Activated T-helper 17 cell treated with anti-CD3 and anti-CD28 coated beads, Interleukin-2, amount 50 U/mL, for 72 hours (primary cell): ENCODE results near the gene USP49. TPM values are rescaled to one million over a fixed set of nuclear protein-coding genes. Genes with fewer than 3 reads are reported as not detected.

Experiments used
- ATAC-seq: fragments of 150-1000 bp; cut with Tn5 transposase; replicated peaks from 2 replicates; pipeline ENCODE4 v1.10.0; 2021; ENCODE audit warnings: mild to moderate bottlenecking, moderate library complexity
- H3K27ac Mint-ChIP-seq: one replicate; pipeline ENCODE4 v1.8.0; 2022; ENCODE audit warnings: mixed read lengths
- H3K27me3 Mint-ChIP-seq: one replicate; pipeline ENCODE4 v1.8.0; 2022; ENCODE audit warnings: mixed read lengths
- H3K36me3 Mint-ChIP-seq: one replicate; pipeline ENCODE4 v1.8.0; 2022; ENCODE audit warnings: low read depth, mild to moderate bottlenecking, mixed read lengths
- H3K4me1 Mint-ChIP-seq: one replicate; pipeline ENCODE4 v1.8.0; 2022; ENCODE audit warnings: mixed read lengths
- H3K4me3 Mint-ChIP-seq: one replicate; pipeline ENCODE4 v1.8.0; 2022; ENCODE audit warnings: mild to moderate bottlenecking, mixed read lengths
- H3K9me3 Mint-ChIP-seq: one replicate; pipeline ENCODE4 v1.8.0; 2022; ENCODE audit warnings: mixed read lengths
- total RNA-seq, 2 donors: library from RNA; stranded (reverse); gene quantifications; one replicate each; pipeline ENCODE4 v1.2.3, GENCODE V29; 2022

Gene USP49
- total RNA-seq, 2 donors from 2014 or later: 8.0 to 12.0 TPM

- H3K36me3 Mint-ChIP-seq: no peaks in the 10 kb centered on the region
- H3K9me3 Mint-ChIP-seq: no peaks in the 10 kb centered on the region
- ATAC-seq: no peak
- no peak overlapping the region for H3K4me3 Mint-ChIP-seq
- no peaks in the 10 kb centered on the region for H3K4me1 Mint-ChIP-seq
- no peak overlapping the region for H3K27ac Mint-ChIP-seq
- no peaks in the 10 kb centered on the region for H3K27me3 Mint-ChIP-seq
These were observed 151.6 kb downstream of the USP49 start for GRCh38 chr6:41743406-41744235.

- no peaks in the 10 kb centered on the region for H3K27me3 Mint-ChIP-seq
- H3K4me3 Mint-ChIP-seq: no peak overlapping the region
- no peaks in the 10 kb centered on the region for H3K9me3 Mint-ChIP-seq
- H3K4me1 Mint-ChIP-seq: no peaks in the 10 kb centered on the region
- H3K36me3 Mint-ChIP-seq: no peaks in the 10 kb centered on the region
- no peak overlapping the region for H3K27ac Mint-ChIP-seq
- ATAC-seq: no peak
These were observed 153.3 kb downstream of the USP49 start for GRCh38 chr6:41741625-41742490.

DNA sequence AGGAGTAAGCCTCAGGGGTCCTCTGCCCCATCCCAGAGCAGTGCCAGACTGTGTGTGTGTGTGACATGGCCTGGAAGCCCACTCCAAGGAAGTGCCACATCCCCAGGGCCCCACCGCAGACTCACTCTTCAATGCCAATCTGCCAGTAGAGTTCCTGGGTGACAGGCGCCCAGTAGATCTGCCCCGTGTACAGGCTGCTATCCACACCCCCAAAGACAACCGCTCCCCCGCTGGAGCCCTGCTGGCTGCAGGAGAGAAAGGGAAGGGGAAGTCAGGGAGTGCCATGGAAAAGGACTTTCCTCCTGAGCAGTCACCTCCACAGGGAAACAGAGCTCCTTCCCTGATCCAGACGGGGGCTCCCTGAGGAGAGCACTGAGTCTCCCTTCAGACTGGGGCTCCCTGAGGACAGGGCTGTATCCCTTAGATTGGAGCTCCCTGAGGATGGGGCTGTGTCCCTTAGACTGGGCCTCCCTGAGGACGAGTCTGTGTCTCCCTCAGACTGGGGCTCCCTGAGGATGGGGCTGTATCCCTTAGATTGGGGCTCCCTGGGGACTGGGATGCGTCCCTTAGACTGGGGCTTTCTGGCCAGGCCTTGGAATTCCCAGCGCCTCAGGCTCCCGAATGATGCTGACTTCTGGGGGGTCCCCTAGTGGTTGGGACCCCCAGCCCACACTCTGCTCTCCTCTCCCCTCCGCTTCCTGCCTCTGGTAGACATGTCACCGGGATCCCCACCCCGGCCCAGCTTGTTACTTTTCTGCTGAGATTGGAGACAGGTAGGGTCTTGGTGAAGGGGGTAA is 154.6 kb downstream of the USP49 start:
- no peak overlapping the region for H3K4me3 Mint-ChIP-seq
- no peaks in the 10 kb centered on the region for H3K27me3 Mint-ChIP-seq
- H3K4me1 Mint-ChIP-seq: no peaks in the 10 kb centered on the region
- no peak overlapping the region for H3K27ac Mint-ChIP-seq
- no peaks in the 10 kb centered on the region for H3K9me3 Mint-ChIP-seq
- no peak for ATAC-seq
- H3K36me3 Mint-ChIP-seq: no peaks in the 10 kb centered on the region

Other genes starting within 250 kb of the USP49 start
- 10 to 100 TPM in 1 of 2 donors, 1 to 10 TPM in 1; 9.4 to 12.0 TPM for gene TFEB, start 159.8 kb downstream of the USP49 start, total RNA-seq
- not detected for gene PGC, start 148.0 kb downstream of the USP49 start, total RNA-seq
- gene FRS3, start 115.5 kb downstream of the USP49 start, total RNA-seq: 1 to 10 TPM; 2.6 to 2.9 TPM
- not detected for gene PRICKLE4, start 114.6 kb downstream of the USP49 start, total RNA-seq
- 100 to 1,000 TPM; 124 to 320 TPM for gene TOMM6, start 107.7 kb downstream of the USP49 start, total RNA-seq
- gene MED20, start 25.8 kb upstream of the USP49 start, total RNA-seq: 10 to 100 TPM; 20.5 to 22.6 TPM
- 10 to 100 TPM; 23.3 to 53.1 TPM for gene BYSL, start 26.1 kb upstream of the USP49 start, total RNA-seq
- gene CCND3, start 46.4 kb upstream of the USP49 start, total RNA-seq: 100 to 1,000 TPM; 297 to 332 TPM
- gene TAF8, start 155.1 kb upstream of the USP49 start, total RNA-seq: 10 to 100 TPM; 48.8 to 60.9 TPM
- under 1 TPM; 0.22 to 0.29 TPM for gene C6orf132, start 247.2 kb upstream of the USP49 start, total RNA-seq